ENCODE results near the gene MLH3. TPM values are rescaled to one million over a fixed set of nuclear protein-coding genes. Genes with fewer than 3 reads are reported as not detected.
A peak's percentile ranks its signal among the peaks of the same experiment; 100 is the strongest.

MLH3 gene
- total and polyA plus RNA-seq, 2 of the 13 experiments (the other 11 are each of a cell fraction or from before 2014, with no cell fraction given): 14.4 to 24.8 TPM

GRCh38 chr14:75069121-75069810 is 18.0 kb upstream of the MLH3 start, which contains the start of gene ZC2HC1C (continued):
- TF ChIP-seq, protein P1, sequence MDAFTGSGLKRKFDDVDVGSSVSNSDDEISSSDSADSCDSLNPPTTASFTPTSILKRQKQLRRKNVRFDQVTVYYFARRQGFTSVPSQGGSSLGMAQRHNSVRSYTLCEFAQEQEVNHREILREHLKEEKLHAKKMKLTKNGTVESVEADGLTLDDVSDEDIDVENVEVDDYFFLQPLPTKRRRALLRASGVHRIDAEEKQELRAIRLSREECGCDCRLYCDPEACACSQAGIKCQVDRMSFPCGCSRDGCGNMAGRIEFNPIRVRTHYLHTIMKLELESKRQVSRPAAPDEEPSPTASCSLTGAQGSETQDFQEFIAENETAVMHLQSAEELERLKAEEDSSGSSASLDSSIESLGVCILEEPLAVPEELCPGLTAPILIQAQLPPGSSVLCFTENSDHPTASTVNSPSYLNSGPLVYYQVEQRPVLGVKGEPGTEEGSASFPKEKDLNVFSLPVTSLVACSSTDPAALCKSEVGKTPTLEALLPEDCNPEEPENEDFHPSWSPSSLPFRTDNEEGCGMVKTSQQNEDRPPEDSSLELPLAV (CRISPR knock-in tag; conservative IDR thresholded peaks at IDR 0.05; ENCODE audit: low read depth): no peak
- TF ChIP-seq ZFP1 (CRISPR knock-in tag; IDR thresholded peaks at IDR 0.05): no peak
- TF ChIP-seq ZNF282 (IDR thresholded peaks at IDR 0.05; ENCODE audit: partially characterized antibody): no peak
- TF ChIP-seq RXRA (CRISPR knock-in tag; IDR thresholded peaks at IDR 0.05): peak; percentile 98
- TF ChIP-seq ZNF484 (CRISPR knock-in tag; IDR thresholded peaks at IDR 0.05; ENCODE audit: borderline replicate concordance, low read depth): no peak
- 0 out of 2 replicates have a peak, but pooled peaks have one; percentile 39 for TF ChIP-seq SRY (CRISPR knock-in tag; IDR thresholded peaks at IDR 0.05)
- TF ChIP-seq KLF9 (CRISPR knock-in tag; IDR thresholded peaks at IDR 0.05; ENCODE audit: low read depth): no peak
- TF ChIP-seq ZBTB3 (CRISPR knock-in tag; IDR thresholded peaks at IDR 0.05; ENCODE audit: borderline replicate concordance, low read depth): no peak
- no peak for TF ChIP-seq ZNF280B (CRISPR knock-in tag; IDR thresholded peaks at IDR 0.05; ENCODE audit: borderline replicate concordance)
- TF ChIP-seq ZNF317 (CRISPR knock-in tag; IDR thresholded peaks at IDR 0.05): peak; percentile 32; the same call in 1 of the 2 replicates
- TF ChIP-seq STAG1 (CRISPR knock-in tag; IDR thresholded peaks at IDR 0.05): peak; percentile 13; the same call in 1 of the 2 replicates
- peak; percentile 91; the same call in 1 of the 2 replicates for TF ChIP-seq ZNF564 (CRISPR knock-in tag; IDR thresholded peaks at IDR 0.05)
- TF ChIP-seq SMC3 (IDR thresholded peaks at IDR 0.05; ENCODE audit: low read length): no peak
- no peak for TF ChIP-seq ZNF343 (CRISPR knock-in tag; IDR thresholded peaks at IDR 0.05)
- TF ChIP-seq JUND (CRISPR knock-in tag; IDR thresholded peaks at IDR 0.05): no peak
- no peak for TF ChIP-seq NFE2 (CRISPR knock-in tag; IDR thresholded peaks at IDR 0.05)
- TF ChIP-seq PITX1 (CRISPR knock-in tag; IDR thresholded peaks at IDR 0.05): no peak
- no peak for TF ChIP-seq FIP1L1 (IDR thresholded peaks at IDR 0.05; ENCODE audit: borderline replicate concordance, insufficient read depth, low read depth, low read length)
- TF ChIP-seq MZF1 (CRISPR knock-in tag; IDR thresholded peaks at IDR 0.05; ENCODE audit: borderline replicate concordance): no peak
- TF ChIP-seq GLMP (CRISPR knock-in tag; IDR thresholded peaks at IDR 0.05; ENCODE audit: borderline replicate concordance): no peak
- peak; percentile 40; the same call in 1 of the 2 replicates for TF ChIP-seq ZBTB38 (CRISPR knock-in tag; IDR thresholded peaks at IDR 0.05)
- TF ChIP-seq, protein P2, sequence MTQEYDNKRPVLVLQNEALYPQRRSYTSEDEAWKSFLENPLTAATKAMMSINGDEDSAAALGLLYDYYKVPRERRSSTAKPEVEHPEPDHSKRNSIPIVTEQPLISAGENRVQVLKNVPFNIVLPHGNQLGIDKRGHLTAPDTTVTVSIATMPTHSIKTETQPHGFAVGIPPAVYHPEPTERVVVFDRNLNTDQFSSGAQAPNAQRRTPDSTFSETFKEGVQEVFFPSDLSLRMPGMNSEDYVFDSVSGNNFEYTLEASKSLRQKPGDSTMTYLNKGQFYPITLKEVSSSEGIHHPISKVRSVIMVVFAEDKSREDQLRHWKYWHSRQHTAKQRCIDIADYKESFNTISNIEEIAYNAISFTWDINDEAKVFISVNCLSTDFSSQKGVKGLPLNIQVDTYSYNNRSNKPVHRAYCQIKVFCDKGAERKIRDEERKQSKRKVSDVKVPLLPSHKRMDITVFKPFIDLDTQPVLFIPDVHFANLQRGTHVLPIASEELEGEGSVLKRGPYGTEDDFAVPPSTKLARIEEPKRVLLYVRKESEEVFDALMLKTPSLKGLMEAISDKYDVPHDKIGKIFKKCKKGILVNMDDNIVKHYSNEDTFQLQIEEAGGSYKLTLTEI (CRISPR knock-in tag; conservative IDR thresholded peaks at IDR 0.05): no peak
- no peak for TF ChIP-seq HOXD1 (CRISPR knock-in tag; IDR thresholded peaks at IDR 0.05)
- peak; percentile 80; the same call in 1 of the 2 replicates for TF ChIP-seq SATB2 (CRISPR knock-in tag; IDR thresholded peaks at IDR 0.05)
- TF ChIP-seq ZNF660 (CRISPR knock-in tag; IDR thresholded peaks at IDR 0.05; ENCODE audit: borderline replicate concordance, low read depth): no peak
- TF ChIP-seq FOXP1 (IDR thresholded peaks at IDR 0.05): no peak
- no peak for TF ChIP-seq FOXP1 (CRISPR knock-in tag; IDR thresholded peaks at IDR 0.05)

All from HepG2 (cell line).